DOHH2 (cell line): ENCODE data around the gene CFAP92.

ENCODE experiments used
- EZH2phosphoT487 ChIP-seq: fragments of 200-600 bp; sonication (generic); IDR thresholded peaks from 2 replicates; pipeline ENCODE4 v1.6.1; 2017; ENCODE audit warnings: borderline replicate concordance, mild to moderate bottlenecking, antibody characterized with exemption, low read length, moderate library complexity, mixed read lengths
- TF ChIP-seq, protein P1 (sequence below): fragments of 200-600 bp; sonication (generic); IDR thresholded peaks from one replicate; pipeline ENCODE4 v1.5.1; 2014; ENCODE audit warnings: antibody characterized with exemption, mild to moderate bottlenecking, low read depth, low read length; ENCODE audit not compliant: poor library complexity, severe bottlenecking

DNA sequence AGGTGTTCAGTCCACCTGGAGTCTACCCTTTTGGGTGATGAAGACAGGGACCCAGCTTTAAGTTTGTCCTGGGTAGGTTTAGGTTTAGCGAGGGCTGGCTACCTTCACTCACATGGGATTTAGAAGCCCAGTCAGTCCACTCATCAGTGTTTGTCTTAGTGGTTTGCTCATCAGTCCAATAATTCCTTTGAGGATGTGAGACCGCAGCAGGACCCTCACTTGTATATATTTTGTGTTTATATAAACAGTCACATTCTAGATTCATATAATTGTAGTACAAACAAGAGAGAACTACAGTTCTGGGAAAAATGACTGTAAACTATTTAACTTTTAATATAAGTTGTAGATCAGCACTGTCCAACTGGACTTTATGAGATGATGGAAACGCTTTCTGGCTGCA, 25.4 kb upstream of the CFAP92 start:
- TF ChIP-seq, protein P1, sequence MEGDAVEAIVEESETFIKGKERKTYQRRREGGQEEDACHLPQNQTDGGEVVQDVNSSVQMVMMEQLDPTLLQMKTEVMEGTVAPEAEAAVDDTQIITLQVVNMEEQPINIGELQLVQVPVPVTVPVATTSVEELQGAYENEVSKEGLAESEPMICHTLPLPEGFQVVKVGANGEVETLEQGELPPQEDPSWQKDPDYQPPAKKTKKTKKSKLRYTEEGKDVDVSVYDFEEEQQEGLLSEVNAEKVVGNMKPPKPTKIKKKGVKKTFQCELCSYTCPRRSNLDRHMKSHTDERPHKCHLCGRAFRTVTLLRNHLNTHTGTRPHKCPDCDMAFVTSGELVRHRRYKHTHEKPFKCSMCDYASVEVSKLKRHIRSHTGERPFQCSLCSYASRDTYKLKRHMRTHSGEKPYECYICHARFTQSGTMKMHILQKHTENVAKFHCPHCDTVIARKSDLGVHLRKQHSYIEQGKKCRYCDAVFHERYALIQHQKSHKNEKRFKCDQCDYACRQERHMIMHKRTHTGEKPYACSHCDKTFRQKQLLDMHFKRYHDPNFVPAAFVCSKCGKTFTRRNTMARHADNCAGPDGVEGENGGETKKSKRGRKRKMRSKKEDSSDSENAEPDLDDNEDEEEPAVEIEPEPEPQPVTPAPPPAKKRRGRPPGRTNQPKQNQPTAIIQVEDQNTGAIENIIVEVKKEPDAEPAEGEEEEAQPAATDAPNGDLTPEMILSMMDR = no peak
- TF ChIP-seq EZH2phosphoT487 = no peak
